GM18499 (cell line): ENCODE measurements around the gene MCC.

ENCODE experiments used
- ATAC-seq: cut with Tn5 transposase; IDR thresholded peaks from one replicate; pipeline ENCODE4 v1.9.1; 2021; ENCODE audit warnings: moderate number of reproducible peaks; ENCODE audit not compliant: insufficient read depth, unreplicated experiment

The MCC gene

DNA sequence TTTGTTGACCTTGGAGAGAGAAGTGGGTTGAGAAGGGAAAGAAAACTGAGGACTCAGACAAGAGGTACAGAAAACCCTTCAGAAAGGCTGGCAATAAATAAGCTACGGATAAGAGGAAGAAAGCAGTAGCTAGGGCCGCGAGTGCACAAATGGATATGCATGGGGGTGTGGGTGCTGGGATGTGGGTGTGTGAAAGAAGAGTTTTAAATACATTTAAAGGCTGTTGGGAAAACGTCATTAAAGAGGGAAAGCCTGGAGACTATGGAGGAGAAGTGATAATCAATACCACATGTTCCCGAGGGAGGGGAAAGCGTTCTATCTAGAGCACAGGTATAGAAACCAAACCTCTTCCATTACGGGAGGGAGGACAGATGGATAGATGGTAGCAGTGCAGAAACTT, 230.7 kb downstream of the MCC start:
- no peak for ATAC-seq

DNA sequence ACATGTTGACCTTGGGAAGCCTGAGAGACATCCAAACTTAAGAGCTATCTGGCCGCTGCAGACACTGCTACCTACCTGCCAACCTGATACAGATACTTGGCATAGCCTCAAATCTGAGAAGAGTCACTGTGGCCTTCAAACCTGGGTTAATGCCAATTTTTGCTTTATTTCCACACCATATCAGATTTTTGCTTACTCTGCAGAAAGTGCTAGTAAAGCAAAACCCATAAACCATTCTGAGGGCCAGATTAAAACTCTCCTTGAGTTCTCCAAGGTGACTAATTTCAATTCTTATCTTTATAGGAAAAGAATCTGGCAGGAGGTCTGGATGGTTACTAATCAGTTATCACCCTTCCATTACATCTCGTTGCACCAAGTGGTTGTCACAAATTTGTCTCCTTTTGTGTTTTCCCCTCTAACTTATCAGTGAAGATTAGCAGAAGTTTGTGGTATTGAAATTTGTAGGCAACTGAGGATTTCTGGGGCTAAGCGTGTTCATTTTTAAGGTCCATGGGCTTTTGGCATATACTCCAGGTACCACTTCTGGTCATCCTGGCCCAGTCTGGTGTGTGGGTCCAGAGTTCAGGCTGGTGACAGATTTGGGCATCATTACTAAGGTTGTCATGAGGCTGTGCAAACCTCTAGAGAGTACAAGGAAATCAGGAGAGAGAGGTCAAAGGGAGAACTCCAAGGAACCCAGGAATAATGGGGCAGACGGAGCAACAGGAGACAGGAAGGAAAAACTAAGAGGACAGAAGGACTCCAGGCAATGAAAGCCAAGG, 231.4 kb downstream of the MCC start:
- no peak for ATAC-seq

DNA sequence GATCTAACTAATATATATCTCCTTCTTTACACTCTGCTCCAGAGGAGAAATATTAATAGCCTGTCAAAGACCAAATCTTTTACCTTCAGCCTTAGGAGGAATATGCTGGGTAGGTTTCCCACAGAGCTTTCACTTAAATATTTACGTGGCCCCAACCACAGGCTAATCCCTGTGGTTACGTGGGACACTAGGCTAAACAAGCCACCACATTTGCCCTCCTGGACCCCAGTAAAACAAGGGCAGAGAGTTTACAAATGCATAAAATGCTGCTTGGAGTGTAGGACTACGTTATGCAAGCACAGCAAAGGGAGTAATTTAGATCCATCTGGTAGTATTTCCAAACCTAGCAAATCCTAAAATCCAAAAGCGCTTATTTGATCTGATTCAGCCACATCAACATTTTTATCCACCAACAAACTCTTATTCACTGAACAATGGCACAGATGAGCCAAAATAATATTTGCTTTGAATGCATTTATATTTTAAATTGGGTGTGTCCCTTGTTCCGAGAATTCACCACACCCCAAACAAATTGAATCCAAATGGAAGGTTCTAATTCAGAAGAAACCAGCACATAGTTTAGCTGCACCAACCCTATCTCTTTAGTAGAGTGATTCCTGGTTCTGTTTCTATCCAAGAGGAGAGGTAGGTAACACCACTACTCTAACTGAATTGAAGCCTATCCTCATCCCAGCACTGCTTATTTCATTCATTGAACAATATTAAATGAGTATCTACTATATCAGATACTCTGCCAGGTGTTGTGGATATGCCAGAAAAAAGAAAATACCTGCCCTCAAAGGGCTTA, 232.5 kb downstream of the MCC start:
- ATAC-seq = no peak

DNA sequence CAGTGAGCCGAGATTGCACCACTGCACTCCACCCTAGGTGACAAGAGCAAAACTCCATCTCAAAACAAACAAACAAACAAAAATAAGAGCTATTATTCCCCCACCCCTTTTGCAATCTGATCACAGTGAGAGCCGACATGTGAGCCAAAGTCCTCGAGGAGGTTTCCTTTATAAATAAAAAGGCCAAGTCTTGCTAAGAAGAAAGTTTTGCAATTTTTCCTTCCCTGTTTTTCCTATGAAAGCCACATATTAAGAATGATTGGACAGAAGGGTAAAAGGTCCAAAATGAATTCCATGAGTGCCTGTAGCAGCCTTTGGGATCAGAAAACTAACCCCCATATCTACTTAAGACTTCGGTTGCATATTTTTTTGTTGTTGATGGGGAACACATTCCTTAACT, 233.1 kb downstream of the MCC start:
- no peak for ATAC-seq

DNA sequence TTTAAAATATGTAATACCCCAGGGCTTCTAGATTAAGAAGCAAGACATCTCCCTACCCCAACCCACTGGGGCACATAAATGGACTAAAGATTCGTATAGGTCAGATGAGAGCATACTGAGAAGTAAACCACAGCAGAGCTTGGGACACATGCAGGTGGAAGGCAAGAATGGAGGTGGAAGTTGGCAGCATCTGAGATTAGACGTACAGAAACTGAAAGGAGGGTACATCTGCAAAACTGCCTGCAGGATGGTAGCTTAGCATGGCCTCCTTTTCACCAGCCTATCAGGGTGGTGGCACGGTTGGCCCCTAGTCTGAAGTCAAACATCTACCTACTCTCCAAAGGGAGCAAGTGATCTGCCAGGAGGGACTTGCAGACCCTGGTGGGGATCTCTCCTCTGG, 235.2 kb downstream of the MCC start:
- ATAC-seq = no peak

DNA sequence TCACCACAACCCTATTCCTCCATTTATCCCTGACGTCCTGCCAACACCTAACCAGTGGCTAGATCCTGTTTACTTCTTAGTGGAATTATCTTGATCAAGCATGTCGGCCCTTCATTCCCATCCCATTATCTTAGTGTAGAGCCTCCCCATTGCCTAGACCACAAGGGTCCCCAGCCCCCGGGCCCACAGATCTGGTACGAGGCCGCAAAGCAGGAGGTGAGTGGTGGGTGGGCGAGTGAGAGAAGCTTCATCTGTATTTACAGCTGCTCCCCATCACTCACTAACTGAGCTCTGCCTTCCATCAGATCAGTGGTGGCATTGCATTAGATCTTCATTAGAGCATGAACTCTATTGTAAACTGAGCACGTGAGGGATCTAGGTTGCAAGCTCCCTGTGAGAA, 236.2 kb downstream of the MCC start:
- ATAC-seq = no peak

DNA sequence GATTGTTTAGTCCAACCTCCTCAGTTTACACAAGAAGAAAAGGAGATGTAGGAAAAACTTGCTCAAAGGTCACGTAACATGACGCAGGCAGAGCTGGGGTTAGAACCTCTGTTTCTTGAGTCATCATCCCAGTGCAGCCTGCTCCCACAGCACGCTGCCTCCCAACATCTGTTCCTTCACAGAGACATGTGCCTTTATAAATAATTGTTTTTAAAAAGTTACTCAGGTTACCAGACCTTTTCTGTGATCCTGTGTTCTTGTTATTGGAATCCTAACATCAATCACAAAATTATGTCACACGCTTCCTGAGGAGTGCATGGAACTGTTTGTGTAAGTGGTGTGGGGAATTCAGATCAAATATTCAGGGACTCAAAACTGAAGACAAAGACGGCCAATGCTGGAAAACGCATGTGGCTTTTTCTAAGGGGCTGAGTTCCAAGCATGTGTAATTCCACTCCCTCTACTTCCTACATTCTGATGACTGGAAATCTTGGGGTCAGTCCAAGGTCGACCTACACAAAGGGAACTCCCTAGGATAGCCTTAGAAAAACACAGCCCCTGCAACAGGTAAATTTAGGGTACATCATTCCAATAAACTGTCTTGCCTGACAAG, 237.8 kb downstream of the MCC start:
- no peak for ATAC-seq

DNA sequence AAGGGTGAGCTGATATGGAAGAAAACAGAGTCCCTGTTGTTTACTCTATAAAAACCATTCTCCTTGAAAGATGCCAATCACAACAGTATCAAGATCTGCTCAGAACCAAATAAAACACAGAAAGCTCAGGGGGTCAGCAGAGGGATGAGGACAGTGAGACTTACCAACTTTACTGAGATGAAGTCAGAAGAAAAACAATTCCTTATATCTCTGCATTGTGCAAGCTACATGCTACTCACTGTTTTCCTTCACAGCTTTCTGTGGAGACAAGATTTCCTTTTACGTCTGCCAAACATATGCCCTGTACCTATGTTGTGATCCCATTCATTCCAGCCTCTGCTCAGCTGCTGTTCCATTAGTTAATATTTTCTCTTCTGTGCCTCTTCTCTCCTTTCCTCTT, 239.0 kb downstream of the MCC start:
- ATAC-seq = no peak

DNA sequence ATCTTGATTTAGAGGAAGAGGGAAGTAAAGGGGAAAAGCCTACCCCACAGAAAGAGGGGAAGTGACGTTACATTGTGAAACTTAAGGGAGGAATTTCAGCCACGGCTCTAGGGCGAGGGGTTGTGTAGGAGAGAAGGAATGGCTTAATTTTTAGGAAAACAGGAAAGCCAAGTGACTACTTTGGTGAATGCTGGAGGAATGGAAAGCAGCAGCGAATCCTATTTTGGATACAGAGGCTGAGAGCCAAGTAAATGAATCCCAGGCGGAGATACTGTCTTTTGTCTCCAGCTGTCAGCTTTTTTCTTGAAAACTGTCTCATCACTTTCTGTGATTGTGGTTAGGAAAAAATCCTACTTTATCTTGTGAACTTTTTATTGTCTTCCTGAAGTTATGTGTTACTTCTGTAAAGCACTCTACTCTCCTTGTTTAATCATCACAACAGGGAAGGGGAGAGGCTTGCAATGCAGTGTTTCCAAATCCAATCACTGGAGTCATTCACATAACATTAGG, 241.8 kb downstream of the MCC start:
- ATAC-seq = no peak

DNA sequence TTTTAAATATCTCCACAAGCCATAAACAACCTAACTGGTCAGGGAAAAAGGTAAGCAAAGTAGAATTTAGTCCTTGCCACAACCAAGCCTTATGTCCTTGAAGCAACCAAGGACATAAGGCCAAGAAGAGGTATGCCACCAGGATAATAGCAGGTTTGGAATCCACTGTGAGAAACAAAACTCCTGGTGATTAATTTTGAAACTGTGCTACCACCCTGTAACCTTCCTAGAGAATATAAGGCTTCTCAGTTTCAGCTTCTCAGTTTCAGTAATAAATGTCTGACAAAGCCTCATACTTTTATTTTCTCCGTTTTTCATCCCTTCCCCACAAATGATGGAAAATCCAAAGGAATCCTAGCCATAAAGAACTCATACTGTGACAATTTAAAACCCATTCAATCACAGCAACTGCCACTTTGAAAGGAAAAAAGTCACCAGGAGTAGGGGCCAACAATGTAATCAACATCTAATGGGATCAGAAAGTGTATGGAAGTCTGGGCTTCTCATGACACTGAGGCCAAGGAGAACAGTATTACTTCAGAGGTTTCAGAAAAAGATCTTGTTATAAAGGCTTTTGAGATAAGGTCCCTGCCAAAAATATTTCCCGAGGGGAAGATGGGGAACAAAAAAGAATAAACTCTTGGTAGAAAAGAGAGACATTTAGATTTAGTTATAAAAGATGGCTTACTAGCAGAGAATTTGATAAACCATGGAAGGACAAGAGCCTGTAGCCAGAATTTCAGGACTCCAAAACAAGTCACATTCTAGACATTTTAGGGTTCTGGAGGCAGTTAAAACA, 242.6 kb downstream of the MCC start:
- no peak for ATAC-seq

DNA sequence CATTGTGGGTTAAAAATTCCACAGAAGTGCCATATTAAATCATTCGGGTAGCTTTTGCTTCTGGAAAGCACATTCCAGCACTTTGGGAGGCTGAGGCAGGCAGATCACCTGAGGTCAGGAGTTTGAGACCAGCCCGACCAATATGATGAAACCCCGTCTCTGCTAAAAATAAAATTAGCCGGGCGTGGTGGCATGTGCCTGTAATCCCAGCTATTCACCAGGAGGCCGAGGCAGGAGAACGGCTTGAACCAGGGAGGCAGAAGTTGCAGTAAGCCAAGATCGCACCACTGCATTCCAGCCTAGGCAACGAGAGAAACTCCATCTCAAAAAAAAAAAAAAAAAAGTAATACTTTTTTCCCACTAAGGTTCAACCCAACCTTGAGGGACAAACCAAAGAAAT, 243.3 kb downstream of the MCC start:
- no peak for ATAC-seq

DNA sequence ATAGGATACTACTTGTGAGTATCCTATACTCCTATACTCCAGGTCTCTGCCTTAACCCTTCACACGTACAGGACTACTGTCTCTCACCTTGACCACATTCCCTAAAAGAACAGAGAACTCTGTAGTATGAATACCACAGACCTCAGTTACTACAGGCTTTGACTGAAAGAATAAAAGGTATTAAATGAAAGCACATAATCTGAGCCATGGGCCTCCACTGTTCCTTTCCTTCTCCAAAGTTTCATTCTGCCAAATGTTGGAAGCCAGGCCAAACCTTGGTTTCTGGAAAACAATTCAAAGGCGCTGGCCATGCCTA, 244.9 kb downstream of the MCC start:
- no peak for ATAC-seq

DNA sequence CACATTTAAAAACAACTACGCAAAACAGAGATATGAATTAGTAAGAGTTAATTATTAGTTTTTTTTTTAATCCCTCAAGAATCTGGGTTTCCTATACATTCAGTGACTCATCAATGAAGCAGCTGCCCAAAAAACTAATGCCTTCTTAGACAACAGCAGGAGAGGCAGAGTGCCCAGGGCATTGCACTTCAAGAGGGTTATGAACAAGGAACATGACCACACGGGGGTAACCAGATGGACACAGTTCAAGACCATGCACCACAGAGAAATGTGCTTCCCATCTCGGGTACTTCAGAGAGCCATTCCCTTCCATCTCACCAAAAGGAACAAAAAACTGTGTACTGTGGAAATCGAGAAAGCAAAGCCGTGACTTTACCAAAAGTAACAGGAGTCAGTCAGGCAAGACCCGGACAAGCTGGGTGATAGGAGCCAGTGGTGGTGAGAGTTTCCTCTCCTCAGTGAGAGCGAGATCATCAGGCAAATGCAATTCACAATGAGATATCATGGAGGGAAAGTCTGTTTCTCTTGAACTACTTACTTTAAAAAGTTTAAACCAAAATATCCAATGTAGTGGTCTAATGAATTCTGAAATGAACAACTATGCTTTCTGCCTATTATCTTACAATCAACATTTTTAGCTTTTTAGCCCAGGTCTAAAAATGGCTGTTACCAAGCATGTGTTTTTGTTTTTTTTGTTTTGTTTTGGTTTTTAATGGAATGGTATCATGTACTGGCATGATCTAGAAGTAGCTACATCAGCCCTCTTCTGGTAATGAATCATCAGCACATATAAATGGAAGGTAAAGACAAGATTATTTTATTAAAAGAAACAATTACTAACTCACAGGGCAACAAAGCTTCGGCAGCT, 245.5 kb downstream of the MCC start:
- no peak for ATAC-seq

DNA sequence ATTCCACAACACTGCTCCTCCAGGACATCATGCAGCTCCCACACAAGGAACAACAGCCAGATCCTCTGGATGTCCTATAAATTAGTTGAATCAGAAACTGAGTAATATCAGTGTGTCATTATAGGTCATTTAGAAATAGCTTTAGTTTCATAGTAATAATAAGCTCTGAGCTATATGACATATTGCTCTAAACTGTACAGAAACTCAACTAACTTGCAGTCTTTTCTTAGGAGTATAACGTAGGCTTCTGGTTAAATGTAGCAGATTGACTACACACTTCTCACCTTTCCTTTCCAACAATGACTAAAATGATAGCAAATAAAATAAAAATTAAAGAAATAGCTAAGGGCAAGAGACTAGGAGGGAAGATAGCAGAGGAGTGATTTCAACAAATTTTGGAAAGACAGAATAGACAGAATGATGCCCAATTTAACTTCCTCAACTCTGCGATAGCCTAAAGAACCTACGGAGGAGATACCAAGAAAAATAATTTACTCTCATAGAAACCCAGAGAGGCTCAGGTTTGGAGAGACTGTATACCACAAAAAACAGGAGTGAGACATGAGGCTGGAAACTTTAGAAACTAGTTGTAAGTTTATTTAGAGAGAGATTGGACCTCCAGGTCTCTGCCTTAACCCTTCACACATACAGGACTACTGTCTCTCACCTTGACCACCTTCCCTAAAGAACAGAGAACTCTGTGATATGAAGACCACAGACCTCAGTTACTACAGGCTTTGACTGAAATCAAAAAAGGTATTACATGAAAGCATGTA, 247.1 kb downstream of the MCC start:
- no peak for ATAC-seq

DNA sequence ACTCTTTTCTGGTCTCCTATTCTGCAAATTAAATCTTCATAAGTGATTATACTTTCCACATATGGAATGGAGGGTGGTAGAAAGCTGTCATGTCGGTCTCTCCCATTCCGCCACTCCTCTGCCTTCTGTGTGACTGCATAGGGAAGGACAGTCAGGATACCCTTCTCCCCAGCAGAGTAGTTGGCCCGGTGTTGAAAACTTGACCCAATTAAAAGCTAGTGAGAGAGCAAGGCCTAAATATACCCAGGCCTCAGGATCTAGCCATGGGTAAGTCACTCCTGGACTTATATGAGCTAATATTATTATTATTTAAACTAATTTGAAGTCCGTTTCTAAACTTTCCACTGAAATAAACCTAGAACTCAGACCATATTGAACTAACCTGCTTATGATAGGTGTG, 248.2 kb downstream of the MCC start:
- ATAC-seq = no peak

DNA sequence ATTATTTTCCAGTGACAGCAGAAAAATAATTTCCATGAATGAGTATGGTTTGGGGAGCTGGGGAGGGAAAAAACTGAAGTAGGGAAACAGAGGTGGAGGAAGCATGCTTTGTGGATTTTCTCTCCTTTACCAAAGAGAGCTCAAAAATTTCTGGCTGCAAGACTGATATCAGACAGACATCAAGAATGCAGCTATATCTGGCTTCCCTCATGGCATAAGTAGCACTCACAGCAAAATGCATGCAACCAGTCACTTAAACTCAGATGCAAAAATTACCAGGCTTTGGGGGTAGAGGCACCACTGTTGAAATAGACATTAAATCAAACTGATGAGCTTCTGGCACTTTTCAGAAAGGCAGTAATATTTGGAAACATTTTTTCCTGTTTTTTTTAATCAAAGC, 250.4 kb downstream of the MCC start:
- ATAC-seq = no peak

DNA sequence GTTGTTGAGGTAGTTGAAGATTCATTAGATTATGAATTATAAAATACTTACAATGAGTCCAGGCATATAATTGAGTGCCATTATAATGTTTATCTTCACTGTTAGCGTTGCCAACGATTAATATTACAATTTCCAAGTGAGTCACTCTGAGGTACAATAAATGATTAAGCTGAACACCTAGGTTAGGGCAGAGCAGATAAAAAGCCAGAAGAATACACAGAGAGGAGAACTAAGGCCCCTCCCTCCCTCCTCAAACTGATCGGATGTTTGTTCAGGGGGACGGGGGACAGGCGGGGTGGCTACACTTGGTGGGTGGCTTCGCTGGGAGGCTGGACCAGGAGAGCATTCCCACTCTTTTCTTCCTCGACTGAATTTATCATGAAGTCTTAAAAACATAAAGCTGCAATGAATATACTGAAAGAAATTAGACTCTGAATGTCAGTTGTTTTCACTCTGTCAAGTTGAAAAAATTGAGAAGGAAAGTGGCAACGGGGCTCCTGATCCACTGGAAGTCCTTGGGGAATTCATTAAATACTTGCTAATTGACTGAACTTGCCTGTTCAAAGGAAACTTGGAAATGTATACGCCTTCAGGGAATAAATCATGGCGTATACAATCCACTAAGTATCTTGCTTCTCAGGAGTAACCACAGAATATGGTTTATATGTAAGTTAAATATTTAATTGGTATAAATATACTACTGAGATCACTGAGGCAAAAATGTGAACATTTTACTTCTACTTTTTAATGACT, 251.5 kb downstream of the MCC start:
- ATAC-seq = no peak

DNA sequence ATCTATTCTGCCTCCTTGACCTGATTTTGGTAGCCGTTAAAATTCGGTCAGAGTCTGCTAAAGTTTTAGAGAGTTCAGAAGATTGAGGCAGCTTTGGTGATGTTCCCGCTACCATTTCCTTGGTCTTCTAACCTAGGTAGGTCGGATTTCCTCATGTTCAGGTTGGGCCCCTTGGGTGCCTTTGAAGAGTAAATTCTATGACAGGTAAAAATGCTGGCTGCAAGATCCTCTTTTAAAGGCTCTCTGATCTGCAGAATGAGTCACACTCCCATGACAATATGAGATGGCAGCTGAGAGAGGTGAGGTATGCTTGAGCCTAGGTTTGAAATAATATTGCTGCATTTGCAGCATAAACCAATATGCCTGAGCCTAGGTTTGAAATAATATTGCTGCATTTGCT, 252.4 kb downstream of the MCC start:
- ATAC-seq = no peak
